HG03575 (cell line): ENCODE data around the gene HDAC10.

Experiments
- ATAC-seq: cut with Tn5 transposase; IDR thresholded peaks from one replicate; pipeline ENCODE4 v1.9.1; 2021; ENCODE audit not compliant: unreplicated experiment, insufficient number of reproducible peaks, low FRiP score; ENCODE audit errors: extremely low read depth

The HDAC10 gene

DNA sequence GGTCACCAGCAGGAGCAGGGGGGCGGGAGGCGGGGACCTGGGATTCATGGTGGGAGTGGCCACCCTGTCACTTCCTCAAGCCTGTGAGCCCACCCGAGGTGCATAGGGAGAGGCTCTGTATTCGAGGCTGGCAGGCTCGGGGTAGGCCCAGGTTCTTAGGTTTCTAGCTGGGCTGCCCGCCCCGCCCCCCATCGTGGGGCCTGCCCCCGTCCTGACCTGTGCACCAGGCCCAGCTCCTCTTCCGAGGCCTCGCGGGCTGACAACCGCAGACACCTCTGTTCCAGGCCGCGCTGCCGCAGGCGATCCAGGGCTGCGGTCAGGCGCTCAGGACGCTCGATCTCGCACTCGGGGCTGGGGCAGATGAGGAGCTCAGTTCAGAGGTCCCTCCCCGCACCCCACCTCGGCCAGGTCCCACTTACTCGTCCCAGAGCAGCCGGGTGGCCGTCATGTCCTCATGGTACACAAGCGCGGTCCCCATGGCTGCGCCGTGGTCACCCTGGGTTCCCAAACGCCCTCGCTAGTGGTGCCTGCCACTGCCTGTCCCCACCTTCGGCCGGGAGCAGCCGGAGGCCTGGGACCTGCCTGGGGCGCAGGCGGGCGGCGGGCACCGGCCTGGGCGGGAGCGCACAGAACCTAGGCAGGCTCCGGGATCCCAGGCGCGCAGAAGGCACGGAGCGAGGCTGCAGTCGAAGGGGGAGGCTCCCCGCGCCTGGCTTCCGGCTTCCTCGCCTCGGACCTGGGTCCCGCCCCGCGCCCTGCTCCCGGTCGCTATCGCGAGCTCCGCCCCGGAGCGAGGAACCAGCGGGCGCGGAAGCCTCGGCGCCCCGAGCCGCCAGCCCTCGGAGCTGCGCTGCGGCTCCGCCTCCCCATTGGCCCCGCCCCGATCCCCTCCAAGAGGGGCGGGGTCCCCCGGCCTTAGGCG lies at the start of gene HDAC10:
Gene HDAC10 (minus strand): TSS at position 711 of the 922 bp plus-strand sequence. CDS start 233 bp downstream, at position 478.
- no peak for ATAC-seq

- ATAC-seq: no peak
Measured at GRCh38 chr22:50300620-50301257, 49.7 kb upstream of the HDAC10 start.

- no peak for ATAC-seq
Measured at GRCh38 chr22:50299785-50300619, 48.9 kb upstream of the HDAC10 start.

- ATAC-seq: no peak
Measured at GRCh38 chr22:50298937-50299784, 48.1 kb upstream of the HDAC10 start.

DNA sequence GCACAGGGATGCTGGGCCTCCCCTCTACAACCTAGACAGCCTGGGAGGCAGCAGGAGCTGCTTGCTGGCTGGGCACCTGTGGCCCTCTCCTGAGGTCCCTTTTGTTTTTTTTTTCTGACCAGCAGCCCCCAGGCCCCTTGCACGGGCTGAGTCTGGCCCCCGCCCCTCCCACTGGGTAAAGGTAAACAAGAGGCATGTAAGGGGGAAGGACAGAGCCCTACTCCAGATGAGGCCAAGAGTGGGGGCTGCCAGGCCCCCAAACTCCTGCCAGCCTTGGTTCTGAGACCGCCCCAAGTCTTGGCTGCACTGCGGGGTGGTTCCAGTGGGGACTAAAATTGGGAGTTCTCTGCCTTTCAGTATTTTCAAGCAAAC lies 47.2 kb upstream of the HDAC10 start:
- ATAC-seq: no peak

GRCh38 chr22:50297510-50298265 lies 46.6 kb upstream of the HDAC10 start:
- ATAC-seq: no peak

GRCh38 chr22:50296658-50297490 lies 45.8 kb upstream of the HDAC10 start:
- no peak for ATAC-seq

GRCh38 chr22:50294319-50294656 lies 43.2 kb upstream of the HDAC10 start:
- no peak for ATAC-seq

DNA sequence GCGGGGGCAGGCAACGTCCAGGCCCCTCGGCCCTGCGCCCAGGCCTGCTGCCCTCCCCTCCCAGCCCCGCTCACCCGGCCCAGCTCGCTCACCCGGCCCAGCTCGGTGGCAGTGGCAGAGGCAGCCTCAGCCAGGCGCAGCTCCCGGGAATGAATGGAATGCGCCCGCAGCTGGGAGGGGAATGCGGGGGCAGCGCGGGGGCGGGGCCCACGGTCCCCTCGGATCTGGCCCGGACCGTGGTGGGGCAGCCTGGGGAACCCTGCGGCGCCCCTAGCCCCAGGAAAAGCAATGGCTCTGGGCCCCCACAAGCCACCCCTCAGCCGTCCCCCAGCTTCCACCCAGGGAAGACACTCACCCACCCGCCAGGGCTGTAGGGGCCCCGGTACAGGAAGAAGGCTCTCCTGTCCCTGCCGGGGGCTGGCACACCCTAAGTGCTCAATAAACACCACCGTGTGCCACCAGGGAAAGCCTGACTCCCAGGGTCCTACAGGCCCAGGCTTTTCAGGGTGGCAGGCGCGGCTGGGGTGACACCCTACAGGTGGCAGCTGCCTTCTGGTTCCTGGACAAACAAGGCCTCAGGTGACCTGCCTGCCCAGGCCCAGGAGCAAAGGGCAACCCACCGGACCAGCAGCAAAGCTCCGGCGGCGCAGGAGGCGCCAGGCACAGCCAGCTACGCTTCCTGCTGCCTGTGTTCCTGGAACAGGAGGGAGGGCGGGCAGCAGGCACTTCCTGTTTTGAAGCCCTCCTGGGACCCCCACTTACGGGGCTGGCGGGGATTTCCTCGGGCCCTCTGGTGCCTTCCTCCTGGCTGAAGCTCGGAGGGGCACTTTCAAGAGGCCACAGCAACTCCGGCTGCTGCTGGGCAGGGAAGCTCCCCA lies 42.6 kb upstream of the HDAC10 start:
- ATAC-seq: no peak

- no peak for ATAC-seq
Measured at GRCh38 chr22:50292643-50293440, 41.8 kb upstream of the HDAC10 start.

DNA sequence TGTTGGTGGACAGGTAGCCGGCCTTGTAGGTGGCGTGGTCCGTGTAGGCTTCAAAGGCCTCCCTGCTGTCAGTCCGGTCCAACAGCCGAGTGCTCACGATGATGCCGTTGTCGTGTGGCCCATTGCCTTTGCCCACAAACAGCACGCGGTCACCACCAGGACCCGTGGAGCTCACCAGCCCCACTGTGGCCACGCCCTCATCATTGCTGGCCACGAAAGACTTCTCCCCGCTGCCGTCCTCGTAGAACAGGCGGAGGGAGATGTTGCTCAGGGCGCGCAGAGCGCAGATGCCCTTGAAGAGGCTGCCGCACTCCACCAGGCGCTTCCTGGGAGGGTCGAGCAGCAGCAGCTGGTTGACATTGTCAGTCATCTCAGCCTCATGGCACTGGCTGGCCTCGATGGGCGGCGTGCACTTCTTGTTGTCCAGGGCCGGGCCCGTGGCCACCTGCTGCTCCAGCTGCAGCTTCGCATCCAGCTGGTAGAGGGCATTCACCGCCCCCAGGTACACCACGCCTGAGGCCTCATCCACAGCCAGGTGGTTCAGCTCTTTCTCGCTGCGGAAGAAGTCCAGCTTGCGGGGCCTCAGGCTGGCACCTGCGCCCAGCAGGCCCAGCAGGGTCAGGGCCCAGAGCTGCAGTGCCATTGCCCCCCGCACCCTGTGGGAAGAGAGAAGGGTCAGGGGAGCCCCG lies 39.0 kb upstream of the HDAC10 start:
- no peak for ATAC-seq

DNA sequence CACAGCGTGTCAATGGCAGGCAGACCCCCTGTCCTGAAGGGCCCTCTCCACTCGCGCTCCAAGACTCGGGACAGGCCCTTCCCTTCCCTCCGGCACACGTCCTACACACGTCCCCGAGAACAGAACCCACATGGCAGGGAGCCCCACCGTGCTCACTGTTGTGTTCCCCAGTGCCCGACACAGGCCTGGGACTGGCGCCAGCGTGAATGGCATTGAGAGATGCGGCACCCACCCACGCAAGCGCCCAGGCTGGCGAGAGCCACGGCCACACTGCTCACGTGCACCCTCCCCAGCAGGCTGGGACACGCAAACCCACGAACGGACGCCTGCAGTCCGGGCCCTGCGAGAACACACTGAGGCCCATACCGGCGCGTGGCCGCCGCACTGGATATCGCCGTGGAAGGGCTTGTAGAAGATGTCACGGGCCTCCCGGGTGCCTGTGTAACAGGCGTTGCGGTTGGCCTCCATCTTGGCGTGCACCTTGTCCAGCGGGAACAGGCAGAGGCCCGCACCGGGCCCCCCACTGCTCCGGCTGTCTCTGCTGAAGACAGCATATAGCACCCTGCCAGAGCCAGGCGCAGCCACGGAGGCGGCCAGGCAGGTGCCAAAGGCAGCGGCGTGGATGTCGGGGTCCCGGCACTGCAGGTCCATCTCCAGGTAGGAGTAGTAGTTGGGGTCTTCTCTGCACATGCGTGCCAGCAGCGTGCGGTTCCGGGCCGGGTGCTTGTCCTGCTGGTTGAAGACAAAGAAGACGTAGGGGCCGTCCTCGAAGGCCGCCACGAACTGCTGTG lies 38.3 kb upstream of the HDAC10 start:
- no peak for ATAC-seq

DNA sequence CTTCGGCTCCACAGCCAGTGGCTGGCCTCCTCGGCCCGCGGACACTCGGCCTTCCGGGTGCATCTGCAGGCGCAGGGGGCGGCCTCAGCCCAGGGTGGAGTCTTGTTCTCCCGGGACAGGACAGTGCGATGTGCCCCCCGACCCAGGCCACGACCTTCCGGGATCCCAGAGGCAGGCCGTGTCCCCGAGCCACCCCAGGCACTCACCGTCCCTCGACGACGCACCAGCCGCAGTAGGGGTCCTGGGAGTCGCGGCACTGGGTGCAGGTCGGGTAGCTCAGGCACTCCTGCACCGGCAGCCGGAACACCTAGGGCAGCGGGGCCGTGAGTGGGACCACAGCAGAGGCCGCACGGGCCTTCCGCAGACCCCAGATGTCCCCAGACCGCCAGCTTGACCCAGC lies 36.7 kb upstream of the HDAC10 start:
- ATAC-seq: no peak

DNA sequence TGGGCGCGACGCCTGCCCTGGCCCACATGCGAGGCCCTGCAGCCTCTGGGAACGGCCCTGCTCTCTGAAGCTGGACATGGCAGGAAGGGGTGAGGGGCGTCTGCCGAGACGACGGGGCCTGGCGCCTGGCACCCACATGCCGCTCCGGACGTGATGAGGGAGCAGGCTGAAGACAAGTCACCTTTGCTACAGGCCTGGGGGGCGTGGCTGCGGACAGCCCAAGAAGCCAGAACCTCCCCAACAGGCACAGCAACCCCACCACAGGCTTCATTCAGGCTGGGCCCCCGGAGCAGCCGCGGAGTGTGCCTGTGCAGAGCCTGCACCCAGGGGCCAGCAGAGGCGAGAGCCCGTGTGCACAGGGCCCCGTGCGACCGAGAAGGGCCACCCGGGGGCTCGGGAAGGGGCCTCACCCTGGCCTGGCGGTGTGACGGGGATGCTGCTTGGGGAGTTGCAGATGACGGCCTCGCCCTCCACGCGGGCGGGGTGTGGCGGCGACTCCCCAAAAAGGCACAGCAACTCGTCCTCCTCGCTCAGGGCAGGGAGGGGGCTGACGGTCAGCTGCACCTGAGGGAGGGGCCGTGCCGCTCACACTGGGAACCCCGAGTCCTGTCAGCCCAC lies 35.7 kb upstream of the HDAC10 start:
- ATAC-seq: no peak
